Ishikawa (cell line): Measurements from ENCODE around the gene TMEM14A.

Source experiments
- CEBPB ChIP-seq: IDR thresholded peaks from 2 replicates; pipeline ENCODE4 v1.6.1; 2012
- CREB1 ChIP-seq: IDR thresholded peaks from 2 replicates; pipeline ENCODE4 v1.6.1; 2012; ENCODE audit warnings: low read depth
- EGR1 ChIP-seq: IDR thresholded peaks from 2 replicates; pipeline ENCODE4 v1.6.1; 2012
- EP300 ChIP-seq: IDR thresholded peaks from 2 replicates; pipeline ENCODE4 v1.6.1; 2012; ENCODE audit warnings: borderline replicate concordance
- FOXM1 ChIP-seq: IDR thresholded peaks from 2 replicates; pipeline ENCODE4 v1.6.1; 2012; ENCODE audit warnings: low read depth, borderline replicate concordance
- NFIC ChIP-seq: IDR thresholded peaks from 2 replicates; pipeline ENCODE4 v1.6.1; 2012
- RAD21 ChIP-seq: IDR thresholded peaks from 2 replicates; pipeline ENCODE4 v1.6.1; 2012; ENCODE audit warnings: low read depth
- TAF1 ChIP-seq: IDR thresholded peaks from 2 replicates; pipeline ENCODE4 v1.6.1; 2012; ENCODE audit warnings: low read depth, mild to moderate bottlenecking
- TCF12 ChIP-seq: IDR thresholded peaks from 2 replicates; pipeline ENCODE4 v1.6.1; 2012; ENCODE audit warnings: low read depth
- TEAD4 ChIP-seq: IDR thresholded peaks from 2 replicates; pipeline ENCODE4 v1.6.1; 2012
- YY1 ChIP-seq: IDR thresholded peaks from 2 replicates; pipeline ENCODE4 v1.6.1; 2012; ENCODE audit warnings: low read depth
- ZBTB7A ChIP-seq: IDR thresholded peaks from 2 replicates; pipeline ENCODE4 v1.6.1; 2012; ENCODE audit warnings: low read depth
- TF ChIP-seq, protein P1 (sequence below): IDR thresholded peaks from 2 replicates; pipeline ENCODE4 v1.6.1; 2012
- TF ChIP-seq, protein P2 (sequence below): IDR thresholded peaks from 2 replicates; pipeline ENCODE4 v1.6.1; 2012; ENCODE audit warnings: low read depth, mild to moderate bottlenecking
- TF ChIP-seq, protein P3 (sequence below): IDR thresholded peaks from 2 replicates; pipeline ENCODE4 v1.6.1; 2012

Gene TMEM14A

DNA sequence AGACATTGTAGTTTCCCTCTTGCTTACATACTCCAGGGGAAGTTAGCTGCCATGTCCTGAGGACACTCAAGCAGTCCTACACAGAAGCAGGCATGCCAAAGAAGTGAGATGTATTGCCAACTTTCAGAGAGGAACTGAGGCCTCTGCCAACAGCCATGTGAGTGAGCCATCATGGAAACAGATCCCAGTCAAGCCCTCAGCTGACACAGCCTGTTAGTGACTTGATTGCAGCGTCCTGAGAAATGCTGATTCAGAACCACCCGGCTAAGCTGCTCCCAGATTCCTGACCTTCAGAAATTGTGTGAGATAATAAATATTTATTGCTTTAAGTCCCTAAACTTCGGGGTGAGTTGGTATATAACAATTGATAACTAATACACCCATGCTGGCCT lies 54.2 kb downstream of the TMEM14A start:
- TF ChIP-seq, protein P1, sequence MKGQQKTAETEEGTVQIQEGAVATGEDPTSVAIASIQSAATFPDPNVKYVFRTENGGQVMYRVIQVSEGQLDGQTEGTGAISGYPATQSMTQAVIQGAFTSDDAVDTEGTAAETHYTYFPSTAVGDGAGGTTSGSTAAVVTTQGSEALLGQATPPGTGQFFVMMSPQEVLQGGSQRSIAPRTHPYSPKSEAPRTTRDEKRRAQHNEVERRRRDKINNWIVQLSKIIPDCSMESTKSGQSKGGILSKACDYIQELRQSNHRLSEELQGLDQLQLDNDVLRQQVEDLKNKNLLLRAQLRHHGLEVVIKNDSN: no peak
- TF ChIP-seq EP300 (no peak), RAD21 (no peak), YY1 (no peak), NFIC (no peak)

DNA sequence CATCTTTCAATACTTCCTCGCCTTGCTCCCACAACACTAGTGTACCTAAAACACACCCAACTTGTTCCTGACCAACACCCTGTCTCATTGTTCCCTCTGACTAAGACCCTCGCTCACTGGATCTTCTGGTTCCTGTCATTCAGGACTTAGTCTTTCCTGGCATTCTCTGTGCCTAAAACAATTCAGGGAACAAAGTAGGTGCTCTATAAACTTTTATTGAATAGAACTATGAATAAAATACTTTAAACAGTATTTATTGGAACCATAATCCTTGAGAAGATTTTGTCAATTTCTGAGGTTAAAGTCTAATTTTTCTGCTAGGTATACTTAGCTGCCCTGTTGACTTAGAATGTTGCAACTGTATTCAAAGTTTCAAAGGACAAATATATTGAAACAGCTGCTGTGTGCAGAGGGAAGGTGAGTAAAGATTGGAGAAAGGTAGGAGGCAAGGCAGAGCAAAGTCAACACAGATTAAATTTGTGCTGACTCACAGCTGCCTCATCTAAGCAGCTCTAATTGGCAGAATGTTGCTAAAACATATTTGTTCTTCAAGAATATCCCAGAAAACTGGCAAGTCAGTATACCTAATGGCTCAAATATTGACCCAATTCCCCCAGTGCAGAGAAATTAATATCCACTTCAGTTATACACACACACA lies 54.8 kb downstream of the TMEM14A start:
- TF ChIP-seq ZBTB7A: no peak
- TF ChIP-seq, protein P1: no peak
- no peak for TF ChIP-seq RAD21
- no peak for TF ChIP-seq FOXM1
- TF ChIP-seq, protein P2, sequence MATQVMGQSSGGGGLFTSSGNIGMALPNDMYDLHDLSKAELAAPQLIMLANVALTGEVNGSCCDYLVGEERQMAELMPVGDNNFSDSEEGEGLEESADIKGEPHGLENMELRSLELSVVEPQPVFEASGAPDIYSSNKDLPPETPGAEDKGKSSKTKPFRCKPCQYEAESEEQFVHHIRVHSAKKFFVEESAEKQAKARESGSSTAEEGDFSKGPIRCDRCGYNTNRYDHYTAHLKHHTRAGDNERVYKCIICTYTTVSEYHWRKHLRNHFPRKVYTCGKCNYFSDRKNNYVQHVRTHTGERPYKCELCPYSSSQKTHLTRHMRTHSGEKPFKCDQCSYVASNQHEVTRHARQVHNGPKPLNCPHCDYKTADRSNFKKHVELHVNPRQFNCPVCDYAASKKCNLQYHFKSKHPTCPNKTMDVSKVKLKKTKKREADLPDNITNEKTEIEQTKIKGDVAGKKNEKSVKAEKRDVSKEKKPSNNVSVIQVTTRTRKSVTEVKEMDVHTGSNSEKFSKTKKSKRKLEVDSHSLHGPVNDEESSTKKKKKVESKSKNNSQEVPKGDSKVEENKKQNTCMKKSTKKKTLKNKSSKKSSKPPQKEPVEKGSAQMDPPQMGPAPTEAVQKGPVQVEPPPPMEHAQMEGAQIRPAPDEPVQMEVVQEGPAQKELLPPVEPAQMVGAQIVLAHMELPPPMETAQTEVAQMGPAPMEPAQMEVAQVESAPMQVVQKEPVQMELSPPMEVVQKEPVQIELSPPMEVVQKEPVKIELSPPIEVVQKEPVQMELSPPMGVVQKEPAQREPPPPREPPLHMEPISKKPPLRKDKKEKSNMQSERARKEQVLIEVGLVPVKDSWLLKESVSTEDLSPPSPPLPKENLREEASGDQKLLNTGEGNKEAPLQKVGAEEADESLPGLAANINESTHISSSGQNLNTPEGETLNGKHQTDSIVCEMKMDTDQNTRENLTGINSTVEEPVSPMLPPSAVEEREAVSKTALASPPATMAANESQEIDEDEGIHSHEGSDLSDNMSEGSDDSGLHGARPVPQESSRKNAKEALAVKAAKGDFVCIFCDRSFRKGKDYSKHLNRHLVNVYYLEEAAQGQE: no peak
- no peak for TF ChIP-seq TCF12
- TF ChIP-seq TEAD4: no peak
- TF ChIP-seq EP300: no peak
- TF ChIP-seq TAF1: no peak
- no peak for TF ChIP-seq YY1
- no peak for TF ChIP-seq CEBPB
- TF ChIP-seq CREB1: no peak
- no peak for TF ChIP-seq NFIC
- TF ChIP-seq EGR1: no peak
- TF ChIP-seq, protein P3, sequence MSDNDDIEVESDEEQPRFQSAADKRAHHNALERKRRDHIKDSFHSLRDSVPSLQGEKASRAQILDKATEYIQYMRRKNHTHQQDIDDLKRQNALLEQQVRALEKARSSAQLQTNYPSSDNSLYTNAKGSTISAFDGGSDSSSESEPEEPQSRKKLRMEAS: no peak

DNA sequence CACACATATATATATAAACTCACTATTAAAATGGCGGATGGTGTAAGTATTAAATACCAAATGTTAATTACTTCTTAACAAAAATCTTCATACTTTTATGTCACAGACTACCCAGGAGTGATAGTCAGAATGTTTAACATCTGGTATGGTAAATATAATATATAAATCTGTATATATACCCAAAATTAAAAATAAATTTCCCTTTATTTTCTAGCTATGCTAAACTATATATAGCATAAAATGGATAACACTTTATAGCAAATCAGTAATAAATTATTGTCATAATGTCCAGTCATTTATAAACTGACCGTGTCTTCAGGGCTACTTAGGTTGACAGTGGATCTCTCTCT lies 55.3 kb downstream of the TMEM14A start:
- TF ChIP-seq EGR1 (no peak), TAF1 (no peak), CREB1 (no peak)

DNA sequence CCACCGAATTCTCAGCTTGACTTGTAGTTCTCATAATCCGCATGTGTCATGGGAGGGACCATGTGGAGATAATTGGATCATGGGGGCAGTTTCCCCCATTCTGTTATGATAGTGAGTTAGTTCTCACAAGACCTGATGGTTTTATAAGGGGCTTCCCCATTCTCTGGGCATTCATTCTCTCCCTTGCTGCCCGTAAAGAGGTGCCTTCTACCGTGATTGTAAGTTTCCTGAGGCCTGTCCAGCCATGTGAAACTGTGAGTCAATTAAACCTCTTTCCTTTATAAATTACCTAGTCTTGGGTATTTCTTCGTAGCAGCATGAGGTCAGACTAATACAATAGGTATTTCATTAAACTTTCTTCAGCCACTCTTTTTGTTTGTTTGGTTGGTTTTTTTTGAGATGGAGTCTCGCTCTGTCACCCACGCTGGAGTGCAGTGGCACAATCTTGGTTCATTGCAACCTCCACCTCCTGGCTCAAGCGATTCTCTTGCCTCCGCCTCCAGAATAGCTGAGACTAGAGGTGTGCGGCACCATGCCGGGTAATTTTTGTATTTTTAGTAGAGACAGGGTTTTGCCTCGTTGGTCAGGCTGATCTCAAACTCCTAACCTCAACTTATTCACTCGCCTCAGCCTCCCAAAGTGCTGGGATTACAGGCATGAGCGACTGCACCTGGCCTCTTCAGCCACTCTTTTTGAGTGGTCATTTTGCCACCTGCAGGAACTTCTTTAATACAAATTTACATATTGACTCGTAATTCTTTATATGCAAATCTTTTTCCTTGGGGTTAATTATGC lies 56.0 kb downstream of the TMEM14A start:
- peak; percentile 65 for TF ChIP-seq NFIC
- TF ChIP-seq TEAD4: peak; percentile 68
- peak; percentile 60; the same call in 1 of the 2 replicates for TF ChIP-seq CEBPB
- no peak for TF ChIP-seq RAD21
- TF ChIP-seq, protein P3: no peak
- peak; percentile 69 for TF ChIP-seq EP300
- TF ChIP-seq CREB1: no peak
- peak; percentile 51; the same call in 1 of the 2 replicates for TF ChIP-seq EGR1
- TF ChIP-seq YY1: no peak
- TF ChIP-seq, protein P2: no peak
- no peak for TF ChIP-seq TAF1
- TF ChIP-seq, protein P1: 0 out of 2 replicates have a peak, but pooled peaks have one; percentile 16
- TF ChIP-seq ZBTB7A: no peak
- TF ChIP-seq FOXM1: no peak; the same call in 1 of the 2 replicates
- TF ChIP-seq TCF12: peak; percentile 88

DNA sequence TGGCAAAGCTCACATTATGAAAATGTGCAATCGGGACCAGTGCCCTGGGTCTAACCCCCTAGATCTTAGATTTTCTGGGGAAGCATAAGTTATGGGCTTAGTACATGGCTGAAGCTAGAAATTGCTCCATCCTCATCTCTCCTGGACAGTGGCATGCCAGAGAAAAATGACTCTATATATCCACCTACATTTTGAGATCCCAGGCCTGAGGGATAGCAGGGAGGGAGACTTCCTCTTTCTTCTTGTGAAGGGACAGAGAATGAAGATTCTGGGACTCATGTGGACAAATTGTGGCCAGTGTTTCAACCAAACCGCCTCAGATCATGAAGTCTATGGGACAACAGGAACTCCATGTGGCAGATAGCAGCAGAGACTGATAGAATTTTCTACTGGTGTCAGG lies 57.0 kb downstream of the TMEM14A start:
- no peak for TF ChIP-seq NFIC
